ENCODE results near the gene MGMT.
A peak's percentile ranks its signal among the peaks of the same experiment; 100 is the strongest.

The MGMT gene

DNA sequence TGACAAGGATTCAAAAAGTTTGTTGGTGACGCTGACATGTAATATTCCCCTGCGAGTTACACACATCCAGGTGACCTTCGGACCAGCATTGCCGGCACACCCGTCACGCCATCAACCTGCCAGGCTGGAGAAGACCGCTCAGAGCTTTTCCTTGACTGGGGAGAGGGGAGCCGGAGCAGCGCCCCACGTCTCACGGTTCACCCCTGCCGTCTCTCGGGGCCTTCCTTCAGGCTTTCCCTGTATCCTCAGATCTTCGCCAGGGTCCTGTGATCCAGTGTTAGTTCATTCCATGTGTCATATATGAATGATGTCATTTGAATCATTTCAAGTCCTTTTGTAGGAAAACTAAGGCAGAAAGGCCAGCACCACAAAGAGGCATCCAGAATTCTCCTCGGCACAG, 127.8 kb downstream of the MGMT start:
- no peak for DNase-seq

- no peak for DNase-seq
These were observed 131.4 kb downstream of the MGMT start for GRCh38 chr10:129598413-129598812.

DNA sequence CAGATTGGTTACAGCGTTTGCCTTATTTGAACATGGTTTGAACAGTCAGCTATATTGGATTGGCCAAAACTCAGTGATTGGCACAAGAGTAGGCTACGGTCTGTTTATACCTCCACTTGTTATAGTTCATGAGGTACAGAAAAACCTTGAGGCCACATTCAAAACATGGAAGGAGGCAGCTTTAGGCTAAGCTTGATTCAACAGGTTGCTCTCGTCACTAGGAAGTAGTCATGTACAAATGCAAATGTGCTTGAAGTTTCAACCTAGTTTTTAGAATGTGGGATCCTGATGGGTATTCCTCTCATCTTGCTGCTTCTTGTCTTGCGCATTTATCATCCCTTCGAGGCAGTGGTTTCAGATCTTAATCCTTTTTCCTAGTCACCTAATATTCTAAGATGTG, 132.1 kb downstream of the MGMT start:
- DNase-seq = no peak

- no peak for DNase-seq
These were observed 134.7 kb downstream of the MGMT start for GRCh38 chr10:129601737-129602136.

DNA sequence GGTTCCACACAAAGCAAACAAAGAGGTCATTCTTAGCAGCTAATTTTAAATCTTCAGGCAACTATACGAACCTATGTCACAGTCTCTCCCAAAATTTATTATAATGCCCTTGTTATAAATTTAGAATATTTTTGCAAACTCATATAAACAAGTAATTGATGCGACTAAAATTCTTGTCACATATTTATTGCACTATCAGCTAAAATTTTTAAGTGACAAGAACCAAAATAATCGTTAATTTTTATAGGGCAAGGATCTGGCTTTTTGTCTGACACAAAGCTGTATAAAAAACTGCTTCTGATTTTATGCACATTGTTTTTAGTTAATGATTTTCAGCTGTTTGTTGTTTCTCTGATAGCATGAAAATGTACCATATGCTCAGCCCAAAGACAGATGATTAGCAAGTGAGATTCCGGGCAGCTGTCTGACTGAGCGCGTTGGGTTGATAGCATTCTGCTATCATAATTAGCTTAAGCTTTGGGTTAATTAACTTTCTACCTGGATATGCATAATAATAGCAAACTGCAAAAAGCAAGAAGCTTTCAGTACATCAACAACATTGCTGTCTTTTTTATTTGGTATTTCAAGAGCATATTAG, 136.0 kb downstream of the MGMT start:
- no peak for DNase-seq

DNA sequence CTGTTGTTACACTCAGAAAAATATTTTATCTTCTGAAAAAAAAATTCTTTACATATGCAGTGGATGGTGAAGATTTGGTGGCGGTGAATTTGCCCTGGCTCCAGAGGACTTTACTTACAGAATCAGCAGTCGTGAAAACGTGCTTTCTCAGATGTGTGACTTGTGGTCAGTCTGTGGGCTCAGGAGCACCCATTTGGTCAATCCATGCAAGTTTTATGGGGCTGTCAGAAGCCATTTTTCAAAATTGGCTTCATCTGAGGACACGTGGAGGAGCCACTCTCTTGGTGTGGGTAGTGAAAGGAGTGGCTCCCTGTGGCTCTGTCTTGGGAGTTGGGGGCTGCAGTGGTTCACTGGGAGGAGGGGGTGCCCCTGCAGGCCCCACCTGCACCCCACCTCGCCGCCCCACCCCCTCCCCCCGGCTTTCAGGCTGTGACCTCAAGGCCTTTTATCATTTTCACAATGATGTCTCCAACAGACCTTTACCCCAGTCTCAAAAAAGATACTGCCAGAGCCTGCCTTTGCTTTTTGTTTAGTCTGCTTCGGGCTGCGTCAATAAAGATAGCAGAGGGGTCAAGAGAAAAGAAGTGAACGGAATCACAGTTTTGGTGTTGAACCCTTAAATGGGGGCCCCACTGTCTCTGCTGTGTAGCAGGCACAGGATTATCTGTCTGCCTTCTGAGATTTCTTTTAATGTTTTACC, 137.4 kb downstream of the MGMT start:
- DNase-seq = no peak

DNA sequence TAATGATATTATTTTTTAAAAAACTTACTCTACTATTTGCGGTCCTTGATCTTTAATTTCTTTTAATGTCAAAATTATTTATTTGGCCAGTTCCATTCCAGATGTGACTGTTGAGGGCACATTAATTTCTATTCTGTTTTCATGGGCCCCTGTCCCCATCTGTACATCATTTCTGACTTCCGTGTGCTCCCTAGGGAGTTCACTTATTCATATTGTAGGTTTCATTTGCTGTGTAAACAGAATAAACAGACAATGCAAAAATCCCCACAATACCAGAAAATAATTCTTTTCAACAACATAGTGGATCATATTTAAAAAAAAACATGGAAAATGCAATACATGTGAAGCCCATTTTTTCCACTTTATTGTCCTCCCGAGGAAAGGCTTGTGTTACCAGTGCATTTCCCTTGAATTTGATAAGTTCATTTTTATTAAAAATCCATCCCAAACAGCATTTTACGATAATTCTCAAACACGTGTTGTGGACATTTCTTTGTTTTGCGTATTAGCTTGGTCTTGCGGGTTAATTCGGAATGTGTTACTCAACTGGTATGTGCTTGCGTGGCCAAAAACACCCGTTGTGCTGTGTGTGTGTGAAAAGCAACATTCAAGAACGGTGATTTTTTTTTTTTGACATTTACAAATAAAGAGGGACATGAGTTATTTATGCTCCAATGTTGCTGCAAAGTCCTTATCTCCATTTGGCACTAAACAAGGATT, 138.4 kb downstream of the MGMT start:
- DNase-seq = no peak

GRCh38 chr10:129605986-129606518, 139.0 kb downstream of the MGMT start:
- DNase-seq = peak in 1 of 4 experiments; percentile 1

GRCh38 chr10:129607607-129608109, 140.6 kb downstream of the MGMT start:
- DNase-seq = no peak

GRCh38 chr10:129608653-129609052, 141.6 kb downstream of the MGMT start:
- no peak for DNase-seq

- DNase-seq = no peak
These were observed 142.5 kb downstream of the MGMT start for GRCh38 chr10:129609551-129609950.

DNA sequence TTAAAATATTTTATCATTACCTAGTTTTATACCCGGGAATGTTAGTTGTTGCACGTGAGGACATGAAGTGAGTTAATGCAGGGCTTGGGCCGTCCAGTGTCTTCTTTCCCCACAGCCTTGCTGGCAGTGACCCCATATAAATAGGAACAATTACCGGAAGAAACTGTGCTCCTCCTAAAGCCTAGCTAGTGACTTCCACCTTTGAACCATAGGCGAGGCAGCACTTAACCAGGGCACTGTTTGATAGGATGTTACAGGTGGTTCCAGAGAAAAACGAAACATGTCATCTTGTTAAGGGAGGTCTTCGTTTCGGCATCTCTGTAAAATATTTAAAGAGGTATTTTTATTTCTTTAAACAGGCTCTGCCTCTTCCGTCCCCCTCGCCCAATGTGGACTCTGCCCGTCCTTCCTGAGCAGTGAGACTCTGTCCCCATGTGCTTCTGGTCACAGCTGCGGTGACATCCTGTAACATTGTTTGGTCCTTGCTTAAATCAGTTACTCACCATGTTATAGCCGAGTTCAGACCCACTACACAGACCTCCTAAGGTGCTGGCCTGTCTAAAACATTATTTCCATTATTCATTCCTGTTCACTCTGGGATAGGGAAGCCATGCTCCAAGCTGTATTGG, 145.6 kb downstream of the MGMT start:
- DNase-seq = no peak

- DNase-seq = no peak
These were observed 146.4 kb downstream of the MGMT start for GRCh38 chr10:129613377-129613980.

GRCh38 chr10:129614341-129614740, 147.3 kb downstream of the MGMT start:
- no peak for DNase-seq

GRCh38 chr10:129615381-129615780, 148.3 kb downstream of the MGMT start:
- DNase-seq = no peak

- no peak for DNase-seq
These were observed 149.0 kb downstream of the MGMT start for GRCh38 chr10:129615921-129616525.

- DNase-seq = no peak
These were observed 150.7 kb downstream of the MGMT start for GRCh38 chr10:129617768-129618167.

GRCh38 chr10:129621062-129621461, 154.0 kb downstream of the MGMT start:
- DNase-seq = no peak

DNA sequence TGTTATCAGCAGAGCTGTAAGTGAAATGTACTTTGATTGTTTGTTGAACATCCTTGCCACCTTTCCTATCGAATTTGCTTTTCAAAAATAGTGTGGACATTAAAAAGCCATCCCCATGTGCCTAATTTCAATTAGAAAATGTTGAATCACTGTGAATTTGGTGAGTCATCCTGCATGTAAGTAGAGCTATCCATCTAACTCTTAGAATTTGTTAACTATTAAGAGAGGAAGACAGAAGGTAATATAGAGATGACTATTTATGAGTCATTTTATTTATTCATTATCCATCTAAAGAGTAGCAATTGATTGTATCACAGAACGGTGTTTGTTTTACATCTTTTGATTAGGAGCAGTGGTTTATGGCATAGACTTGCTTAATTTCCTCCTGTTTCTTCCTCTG, 154.7 kb downstream of the MGMT start:
- DNase-seq = no peak

GRCh38 chr10:129622291-129622690, 155.2 kb downstream of the MGMT start:
- no peak for DNase-seq

GRCh38 chr10:129622736-129623135, 155.7 kb downstream of the MGMT start:
- no peak for DNase-seq

DNA sequence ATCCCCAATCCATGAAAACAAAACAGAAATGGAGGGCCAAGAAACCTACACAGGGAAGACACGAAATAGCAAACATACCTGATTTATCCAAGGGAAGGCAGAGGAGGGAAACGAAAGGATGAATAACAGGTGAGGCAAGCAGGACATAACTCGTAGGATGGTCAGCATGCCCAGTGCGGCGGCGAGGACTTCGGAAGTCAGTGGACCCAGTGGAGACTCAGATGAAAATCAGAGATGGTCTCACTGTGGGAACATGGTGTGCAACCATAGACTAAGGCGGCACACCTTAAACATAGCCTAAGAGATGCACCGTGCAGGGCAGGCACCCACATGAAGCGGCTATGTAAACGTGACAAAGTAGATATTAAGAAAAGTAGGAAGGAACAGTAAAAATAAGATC, 157.5 kb downstream of the MGMT start:
- DNase-seq = no peak
